AG08395 (cell line): ENCODE results near the gene NAV2.
A peak's percentile ranks its signal among the peaks of the same experiment; 100 is the strongest.
"Not testable (repeated sequence)": the region's sequence is repeated elsewhere in the genome, so short reads cannot be mapped to it uniquely, and the experiment has no call there.

ENCODE experiments used
- DNase-seq: peaks from one replicate; pipeline ENCODE4 v3.0.0; 2012; ENCODE audit warnings: mixed read lengths, low spot score

The NAV2 gene

DNA sequence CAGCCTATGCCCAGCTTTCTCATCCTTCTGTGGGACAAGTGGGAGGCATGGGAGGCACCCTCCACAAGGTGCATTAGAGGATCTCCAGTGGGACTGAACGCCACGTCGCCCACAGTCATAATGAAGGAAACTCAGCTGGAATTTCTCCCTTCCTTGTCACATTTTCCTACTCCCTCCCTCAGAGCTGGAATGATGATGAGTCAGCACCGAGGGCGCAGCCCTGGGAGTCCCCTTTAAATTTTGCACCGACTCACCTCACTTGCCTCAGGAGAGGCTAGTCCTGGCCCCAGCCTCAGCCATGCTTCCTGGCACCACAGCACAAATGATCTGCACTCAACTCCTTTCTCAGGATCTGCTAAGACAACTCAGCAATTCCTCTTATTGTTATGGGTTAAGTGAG is 413.3 kb downstream of the NAV2 start:
- peak; percentile 67 for DNase-seq

DNA sequence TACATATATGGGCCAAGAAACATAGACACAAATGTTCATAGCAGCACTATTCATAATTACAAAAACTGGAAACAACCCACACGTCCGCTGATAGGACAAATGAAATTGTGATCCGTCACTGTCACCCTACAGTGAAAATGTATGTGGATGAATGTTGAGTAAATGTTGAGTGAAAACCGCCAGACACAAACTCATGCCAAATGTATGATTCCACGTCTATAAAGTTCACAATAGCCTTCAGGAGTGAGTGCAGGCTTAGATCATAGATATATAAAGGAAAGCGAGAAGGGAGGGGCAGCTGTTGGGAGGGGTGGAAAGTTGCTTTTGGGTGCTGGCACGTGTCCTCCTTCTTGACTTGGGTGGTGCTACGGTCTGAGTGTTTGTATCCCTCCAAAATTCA is 414.1 kb downstream of the NAV2 start:
- no peak for DNase-seq

DNA sequence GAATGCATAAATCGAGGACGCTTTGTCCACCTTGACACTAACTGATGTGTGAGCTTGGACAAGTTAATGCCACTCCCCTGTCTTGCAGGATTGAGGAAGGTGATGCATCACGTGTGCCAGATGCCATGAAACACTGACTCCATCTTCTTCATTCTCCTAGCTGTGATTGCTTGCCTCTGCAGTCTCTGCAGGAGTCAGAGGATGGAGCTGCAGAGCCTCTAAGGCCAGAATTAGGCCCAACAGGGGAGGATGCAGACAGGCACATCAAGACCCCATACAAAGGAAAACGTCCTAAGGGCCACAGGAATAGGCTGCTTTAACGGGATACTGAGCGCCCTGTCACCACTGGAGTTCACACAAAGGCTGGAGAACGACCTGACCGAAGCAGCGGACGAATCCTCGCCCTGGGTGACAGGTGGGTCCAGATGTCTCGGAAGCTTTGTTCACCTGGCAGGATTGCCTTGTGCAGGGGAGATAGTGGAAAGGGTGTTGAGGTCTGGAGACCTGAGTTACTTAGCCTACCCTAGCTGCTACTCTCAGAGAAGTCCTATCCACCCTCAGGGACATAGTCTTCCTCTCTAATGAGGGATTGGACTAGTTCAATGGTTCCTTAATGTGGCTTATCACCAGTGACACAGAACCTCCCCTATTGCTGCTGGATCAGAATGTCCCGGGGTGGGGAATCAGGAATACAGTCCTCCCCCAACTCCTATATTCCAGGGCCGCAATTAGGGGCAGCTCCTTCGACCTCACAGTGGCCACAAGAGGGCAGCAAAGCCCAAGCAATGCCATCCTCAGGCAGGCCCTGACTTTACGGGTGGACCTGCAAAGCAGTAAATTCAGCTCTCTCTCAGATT is 415.3 kb downstream of the NAV2 start:
- DNase-seq: peak; percentile 82

DNA sequence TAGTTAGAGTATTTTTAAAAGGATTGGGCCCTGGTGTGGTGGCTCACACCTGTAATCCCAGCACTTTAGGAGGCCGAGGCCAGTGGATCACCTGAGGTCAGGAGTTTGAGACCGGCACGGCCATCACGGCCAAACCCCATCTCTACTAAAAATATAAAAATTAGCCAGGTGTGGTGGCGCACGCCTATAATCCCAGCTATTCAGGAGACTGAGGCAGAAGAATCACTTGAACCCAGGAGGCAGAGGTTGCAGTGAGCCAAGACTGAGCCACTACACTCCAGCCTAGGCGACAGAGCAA is 415.8 kb downstream of the NAV2 start:
- DNase-seq: not testable (repeated sequence)

GRCh38 chr11:20129665-20130064 is 417.0 kb downstream of the NAV2 start:
- DNase-seq: no peak

DNA sequence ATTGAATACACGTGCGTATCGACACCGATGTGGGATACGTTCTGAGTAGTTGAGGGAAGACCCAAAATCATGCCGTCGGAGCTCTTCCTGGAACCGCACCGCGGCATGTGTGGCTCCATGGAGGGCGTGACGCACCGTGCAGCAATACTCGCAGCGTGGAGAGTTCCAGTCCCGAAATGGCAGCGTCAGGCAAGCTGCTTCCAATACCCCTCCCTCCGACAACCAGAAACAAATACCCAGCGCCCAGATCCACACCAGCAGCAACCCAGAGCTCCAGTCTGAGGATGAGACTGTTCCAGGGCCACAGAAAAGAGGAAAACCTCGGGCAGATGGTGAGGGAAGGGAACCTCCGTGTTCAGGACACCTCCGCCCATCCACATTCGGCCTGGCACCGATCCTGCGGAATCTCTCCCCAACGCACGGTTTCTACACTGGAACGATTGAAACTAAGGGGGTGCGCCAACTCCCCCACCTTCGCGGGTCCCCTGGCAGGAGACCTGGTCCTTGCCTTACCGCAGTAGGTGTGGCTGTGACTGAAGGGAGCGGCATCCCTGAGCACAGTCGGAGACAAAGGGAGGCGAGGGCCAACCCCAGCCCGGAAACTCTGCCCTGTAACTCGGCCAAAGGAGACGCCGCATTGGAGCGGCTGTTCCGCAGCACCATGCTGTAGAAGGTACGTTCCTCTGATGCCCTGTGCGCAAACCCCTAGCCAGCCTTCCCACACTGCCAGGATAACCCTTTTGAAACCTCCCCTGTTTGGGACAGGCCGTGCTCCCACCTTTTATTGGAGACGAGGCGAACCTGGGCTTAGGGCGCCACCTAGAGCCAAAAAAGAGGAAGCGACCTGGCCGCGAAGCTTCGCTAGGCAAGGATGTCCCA is 419.4 kb downstream of the NAV2 start:
- peak; percentile 76 for DNase-seq

GRCh38 chr11:20132667-20133039 is 420.0 kb downstream of the NAV2 start:
- no peak for DNase-seq

DNA sequence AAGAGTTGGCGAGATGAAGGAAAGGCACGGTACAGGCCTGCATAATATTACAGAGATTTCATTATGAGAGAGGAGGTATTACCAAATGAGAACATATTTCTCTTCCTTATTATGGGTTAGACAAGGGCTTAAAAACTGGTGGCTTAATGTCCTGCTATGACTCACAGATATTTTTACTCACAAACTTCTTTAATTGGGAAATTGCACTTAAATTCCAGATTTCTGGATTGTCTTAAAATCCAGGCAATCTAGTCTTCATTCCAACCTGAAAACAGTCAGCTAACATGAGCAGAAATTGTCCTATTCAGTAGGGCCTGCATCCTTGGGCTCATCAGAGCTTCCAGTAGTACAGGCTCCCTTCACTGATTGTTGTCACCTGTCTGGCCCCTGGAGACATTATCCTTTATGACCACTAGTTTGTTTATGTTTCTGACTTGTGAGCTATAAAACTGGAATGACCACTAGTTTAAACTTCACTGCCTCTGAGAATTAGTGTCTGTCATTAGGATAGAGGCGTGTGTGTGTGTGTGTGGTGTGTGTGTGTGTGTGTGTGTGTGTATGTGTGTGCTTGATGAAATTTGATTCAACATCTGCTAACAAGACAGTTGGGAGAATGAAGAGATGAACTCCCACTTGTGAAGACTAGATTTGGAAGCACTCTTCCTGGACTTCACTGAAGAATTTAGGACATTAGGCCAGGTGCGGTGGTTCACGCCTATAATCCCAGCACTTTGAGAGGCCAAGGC is 422.5 kb downstream of the NAV2 start:
- DNase-seq: no peak

GRCh38 chr11:20137637-20138036 is 425.0 kb downstream of the NAV2 start:
- no peak for DNase-seq

DNA sequence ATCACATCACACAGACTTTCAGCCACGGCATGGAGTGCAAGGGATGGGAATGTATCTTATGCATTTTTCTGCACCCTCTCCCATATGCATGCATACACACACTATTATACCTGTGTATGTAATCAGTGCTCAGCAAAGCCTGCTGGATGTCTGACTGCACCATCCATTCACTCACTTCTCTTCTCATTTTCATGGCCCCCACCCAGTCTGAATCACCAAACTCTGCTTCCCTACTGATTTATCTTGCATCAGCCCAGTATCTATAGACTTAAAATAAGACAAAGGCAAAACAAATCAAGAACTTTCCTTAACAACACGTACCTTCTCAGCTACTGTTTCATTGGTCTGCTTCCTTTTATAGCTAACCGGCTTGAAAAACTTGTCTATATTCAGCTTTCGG is 426.1 kb downstream of the NAV2 start:
- no peak for DNase-seq

GRCh38 chr11:20154381-20154780 is 441.7 kb downstream of the NAV2 start:
- peak; percentile 75 for DNase-seq

GRCh38 chr11:20155683-20156279 is 443.1 kb downstream of the NAV2 start:
- no peak for DNase-seq

GRCh38 chr11:20156280-20156875 is 443.7 kb downstream of the NAV2 start:
- DNase-seq: no peak

DNA sequence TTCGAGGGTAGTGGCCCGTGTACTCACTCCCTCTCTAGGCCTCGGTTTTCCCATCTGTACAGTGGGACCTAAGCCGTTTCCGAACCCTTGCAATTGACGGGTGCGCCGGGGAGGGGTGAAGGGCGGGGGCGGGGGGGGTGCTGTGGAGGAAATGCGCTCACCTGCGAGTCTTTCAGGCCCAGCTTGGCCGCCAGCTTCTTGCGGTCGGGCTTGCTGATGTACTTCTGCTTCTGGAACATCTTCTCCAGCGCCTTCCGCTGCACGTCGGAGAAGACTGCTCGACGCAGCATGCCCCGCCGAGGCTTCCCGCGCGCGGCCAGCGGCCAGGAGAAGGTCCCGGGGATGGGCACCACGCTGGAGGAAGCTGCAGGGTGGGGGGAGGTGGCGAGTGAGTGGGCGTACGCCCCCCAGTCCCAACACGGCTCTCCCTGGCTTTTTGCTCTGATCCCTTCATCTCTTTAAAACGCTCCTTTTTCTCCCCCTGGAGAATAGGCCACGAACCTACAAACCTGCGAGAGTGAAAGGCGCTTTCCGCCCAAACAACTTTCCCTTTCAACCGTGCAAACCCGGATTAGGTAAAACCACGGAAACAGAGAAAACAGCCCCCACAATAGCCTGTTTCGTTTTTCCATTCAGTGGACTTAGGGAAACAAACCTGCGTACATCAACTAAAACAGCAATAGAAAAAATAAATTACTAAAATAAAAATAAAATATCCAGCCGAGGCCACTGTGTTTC is 444.4 kb downstream of the NAV2 start:
- no peak for DNase-seq

GRCh38 chr11:20157728-20158127 is 445.1 kb downstream of the NAV2 start:
- DNase-seq: no peak

GRCh38 chr11:20158597-20159257 is 446.1 kb downstream of the NAV2 start:
- DNase-seq: peak; percentile 71

- no peak for DNase-seq
Measured at GRCh38 chr11:20159466-20160381, 447.1 kb downstream of the NAV2 start.

- no peak for DNase-seq
Measured at GRCh38 chr11:20160425-20161229, 448.0 kb downstream of the NAV2 start, which contains the start of gene DBX1. Gene DBX1 (minus strand): TSS chr11:20160475. CDS start chr11:20160324, 151 bp downstream.
